Uterus (tissue), 2 donors: ENCODE results near the gene SEL1L3.

Source experiments
- POLR2A ChIP-seq, 2 donors: fragments of 450-650 bp; IDR thresholded peaks; one replicate each; pipeline ENCODE4 v1.6.1; 2016; ENCODE audit warnings: antibody characterized with exemption in 2 of 2, mild to moderate bottlenecking in 1 of 2, moderate library complexity in 1 of 2
- TF ChIP-seq, protein P1 (sequence below), 4 experiments: fragments of 200-600 bp in 2 of 4; fragments of 450-650 bp in 2 of 4; sonication (generic) in 2 of 4; IDR thresholded peaks; one replicate each; pipeline ENCODE4 v1.5.1; 2016 to 2019; ENCODE audit warnings: antibody characterized with exemption in 4 of 4, mild to moderate bottlenecking in 2 of 4, moderate library complexity in 1 of 4

DNA sequence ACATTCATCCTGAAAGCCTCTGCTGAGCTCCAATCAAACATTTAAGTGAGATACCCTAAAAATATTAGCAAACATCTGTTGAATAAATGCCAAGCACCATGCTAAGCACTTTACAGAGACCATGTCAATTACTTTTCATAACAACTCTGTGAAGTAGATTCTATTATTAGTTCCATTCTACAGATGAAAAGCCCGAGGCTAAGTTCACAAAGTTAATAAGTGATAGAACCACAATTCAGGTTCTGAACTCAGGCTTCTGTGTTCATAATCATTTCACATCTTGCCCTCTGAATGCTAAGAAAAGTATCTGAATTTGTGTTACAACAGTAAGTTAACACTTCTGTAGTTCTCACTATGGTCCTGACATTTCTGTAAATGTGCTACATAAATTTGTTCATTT lies 27.4 kb downstream of the SEL1L3 start:
- TF ChIP-seq, protein P1, sequence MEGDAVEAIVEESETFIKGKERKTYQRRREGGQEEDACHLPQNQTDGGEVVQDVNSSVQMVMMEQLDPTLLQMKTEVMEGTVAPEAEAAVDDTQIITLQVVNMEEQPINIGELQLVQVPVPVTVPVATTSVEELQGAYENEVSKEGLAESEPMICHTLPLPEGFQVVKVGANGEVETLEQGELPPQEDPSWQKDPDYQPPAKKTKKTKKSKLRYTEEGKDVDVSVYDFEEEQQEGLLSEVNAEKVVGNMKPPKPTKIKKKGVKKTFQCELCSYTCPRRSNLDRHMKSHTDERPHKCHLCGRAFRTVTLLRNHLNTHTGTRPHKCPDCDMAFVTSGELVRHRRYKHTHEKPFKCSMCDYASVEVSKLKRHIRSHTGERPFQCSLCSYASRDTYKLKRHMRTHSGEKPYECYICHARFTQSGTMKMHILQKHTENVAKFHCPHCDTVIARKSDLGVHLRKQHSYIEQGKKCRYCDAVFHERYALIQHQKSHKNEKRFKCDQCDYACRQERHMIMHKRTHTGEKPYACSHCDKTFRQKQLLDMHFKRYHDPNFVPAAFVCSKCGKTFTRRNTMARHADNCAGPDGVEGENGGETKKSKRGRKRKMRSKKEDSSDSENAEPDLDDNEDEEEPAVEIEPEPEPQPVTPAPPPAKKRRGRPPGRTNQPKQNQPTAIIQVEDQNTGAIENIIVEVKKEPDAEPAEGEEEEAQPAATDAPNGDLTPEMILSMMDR (IDR thresholded peaks at IDR 0.05), result no peak
- no peak for TF ChIP-seq POLR2A (IDR thresholded peaks at IDR 0.05)
